IMR-90 (cell line): ENCODE data around the gene BTBD6. TPM values are rescaled to one million over a fixed set of nuclear protein-coding genes. Genes with fewer than 3 reads are reported as not detected.

Experiments used
- ATAC-seq: fragments of 200-7000 bp; cut with Tn5 transposase; 2 replicates; pipeline ENCODE4 v1.9.1; 2020; ENCODE audit warnings: low read depth, mild to moderate bottlenecking, moderate library complexity
- BruUV-seq: library from RNA; stranded (reverse); fragments of 400-500 nt; replicated peaks from 2 replicates; lab custom pipeline; 2021; lab: Mats Ljungman, UMichigan
- CTCF ChIA-PET: fragments of 300-600 bp; formaldehyde crosslinking; extraction: SDS; loops from one replicate; lab custom pipeline; 2021; ENCODE audit warnings: antibody characterized with exemption; lab: Yijun Ruan, JAX
- POLR2A ChIA-PET: fragments of 300-600 bp; sonication (Branson Sonifier 250); formaldehyde crosslinking; loops from one replicate; lab custom pipeline; 2022; ENCODE audit warnings: antibody characterized with exemption; ENCODE audit not compliant: unreplicated experiment; lab: Charles Lee
- DNase-seq: peaks from one replicate; pipeline ENCODE4 v3.0.0; 2013
- H2AFZ ChIP-seq: replicated peaks from 2 replicates; pipeline ENCODE3; 2013; ENCODE audit warnings: low read length, mild to moderate bottlenecking; ENCODE audit not compliant: poor library complexity
- H2AK5ac ChIP-seq: 2 replicates; pipeline ENCODE4 v1.6.1; 2013; ENCODE audit warnings: low read depth, low read length, inconsistent platforms
- H2AK9ac ChIP-seq: replicated peaks from 2 replicates; pipeline ENCODE3; 2013; ENCODE audit warnings: mild to moderate bottlenecking, low read depth, low read length, moderate library complexity; ENCODE audit not compliant: poor library complexity
- H2BK120ac ChIP-seq: 2 replicates; pipeline ENCODE4 v1.6.1; 2013; ENCODE audit warnings: low read depth, low read length, inconsistent platforms
- H2BK15ac ChIP-seq: 3 replicates; pipeline ENCODE4 v1.6.1; 2013; ENCODE audit warnings: low read depth, low read length, inconsistent platforms
- H2BK20ac ChIP-seq: 2 replicates; pipeline ENCODE4 v1.6.1; 2013; ENCODE audit warnings: low read depth, mild to moderate bottlenecking, inconsistent platforms, low read length, moderate library complexity
- H2BK5ac ChIP-seq: 2 replicates; pipeline ENCODE4 v1.6.1; 2013; ENCODE audit warnings: mild to moderate bottlenecking, low read depth, low read length, inconsistent platforms; ENCODE audit not compliant: poor library complexity, severe bottlenecking
- H3K14ac ChIP-seq: replicated peaks from 2 replicates; pipeline ENCODE4 v1.6.1; 2013; ENCODE audit warnings: low read depth, low read length, inconsistent platforms
- H3K18ac ChIP-seq: 2 replicates; pipeline ENCODE4 v1.6.1; 2013; ENCODE audit warnings: low read depth, low read length, control low read depth
- H3K23ac ChIP-seq: 2 replicates; pipeline ENCODE4 v1.6.1; 2013; ENCODE audit warnings: low read depth, low read length, inconsistent platforms
- H3K27ac ChIP-seq: 2 replicates; pipeline ENCODE4 v1.5.1; 2013; ENCODE audit warnings: mild to moderate bottlenecking, control low read depth, low read length; ENCODE audit not compliant: insufficient read depth
- H3K27me3 ChIP-seq: 2 replicates; pipeline ENCODE4 v1.6.1; 2013; ENCODE audit warnings: low read length; ENCODE audit not compliant: control insufficient read depth, insufficient read depth
- H3K36me3 ChIP-seq: 2 replicates; pipeline ENCODE4 v1.6.1; 2013; ENCODE audit warnings: low read length, mixed read lengths; ENCODE audit not compliant: control insufficient read depth, insufficient read depth
- H3K4ac ChIP-seq: 2 replicates; pipeline ENCODE4 v1.6.1; 2013; ENCODE audit warnings: low read depth, low read length, inconsistent platforms
- H3K4me1 ChIP-seq: 2 replicates; pipeline ENCODE4 v1.6.1; 2013; ENCODE audit warnings: low read length, mixed read lengths; ENCODE audit not compliant: control insufficient read depth, insufficient read depth
- H3K4me2 ChIP-seq: 2 replicates; pipeline ENCODE4 v1.6.1; 2013; ENCODE audit warnings: low read depth, mild to moderate bottlenecking, control low read depth, low read length, moderate library complexity
- H3K4me3 ChIP-seq: 2 replicates; pipeline ENCODE4 v1.5.1; 2013; ENCODE audit warnings: low read depth, mild to moderate bottlenecking, control low read depth, low read length, moderate library complexity; ENCODE audit not compliant: insufficient read depth
- H3K56ac ChIP-seq: 2 replicates; pipeline ENCODE4 v1.6.1; 2013; ENCODE audit warnings: low read length, inconsistent platforms; ENCODE audit not compliant: insufficient read depth; ENCODE audit errors: extremely low read depth
- H3K79me1 ChIP-seq, 2 experiments: 2 replicates each; pipeline ENCODE4 v1.6.1; 2013; ENCODE audit warnings: low read length in 2 of 2, inconsistent platforms in 1 of 2, low read depth in 1 of 2
- H3K9ac ChIP-seq: 2 replicates; pipeline ENCODE4 v1.6.1; 2013; ENCODE audit warnings: low read depth, low read length, control low read depth
- H3K9me1 ChIP-seq: 2 replicates; pipeline ENCODE4 v1.6.1; 2013; ENCODE audit warnings: low read length, inconsistent platforms; ENCODE audit not compliant: insufficient read depth
- H3K9me3 ChIP-seq: 2 replicates; pipeline ENCODE4 v1.6.1; 2013; ENCODE audit warnings: low read length; ENCODE audit not compliant: control insufficient read depth, insufficient read depth
- H4K20me1 ChIP-seq: 2 replicates; pipeline ENCODE4 v1.6.1; 2013; ENCODE audit warnings: low read length, inconsistent platforms; ENCODE audit not compliant: insufficient read depth
- H4K5ac ChIP-seq: 2 replicates; pipeline ENCODE4 v1.6.1; 2013; ENCODE audit warnings: mild to moderate bottlenecking, low read depth, low read length, control low read depth
- H4K8ac ChIP-seq, 2 experiments: 2 replicates each; pipeline ENCODE4 v1.6.1; 2013; ENCODE audit warnings: low read depth in 2 of 2, low read length in 2 of 2, control low read depth in 1 of 2, inconsistent platforms in 1 of 2
- H4K91ac ChIP-seq: 2 replicates; pipeline ENCODE4 v1.6.1; 2013; ENCODE audit warnings: low read depth, low read length, inconsistent platforms; ENCODE audit not compliant: insufficient read depth
- BHLHE40 ChIP-seq: fragments of 150-350 bp; IDR thresholded peaks from 2 replicates; pipeline ENCODE4 v1.6.1; 2016; ENCODE audit warnings: mild to moderate bottlenecking, low read depth, low read length
- CEBPB ChIP-seq: IDR thresholded peaks from 2 replicates; pipeline ENCODE4 v1.6.1; 2012; ENCODE audit warnings: low read depth, low read length, improper control_type of control experiment
- CHD1 ChIP-seq: IDR thresholded peaks from 2 replicates; pipeline ENCODE4 v1.6.1; 2012; ENCODE audit warnings: low read depth, low read length, improper control_type of control experiment
- CTCF ChIP-seq: conservative IDR thresholded peaks from 2 replicates; pipeline ENCODE4 v1.5.1; 2012; ENCODE audit warnings: mild to moderate bottlenecking, low read depth, low read length, improper control_type of control experiment
- ELK1 ChIP-seq: fragments of 150-350 bp; IDR thresholded peaks from 2 replicates; pipeline ENCODE4 v1.6.1; 2016; ENCODE audit warnings: low read depth, mild to moderate bottlenecking, low read length, moderate library complexity, borderline replicate concordance
- FOS ChIP-seq: fragments of 150-350 bp; IDR thresholded peaks from 2 replicates; pipeline ENCODE4 v1.6.1; 2016; ENCODE audit warnings: low read depth, low read length
- MAFK ChIP-seq: IDR thresholded peaks from 2 replicates; pipeline ENCODE4 v1.6.1; 2012; ENCODE audit warnings: low read depth, low read length, improper control_type of control experiment
- MAZ ChIP-seq: IDR thresholded peaks from 2 replicates; pipeline ENCODE4 v1.6.1; 2012; ENCODE audit warnings: low read depth, mild to moderate bottlenecking, low read length, improper control_type of control experiment, moderate library complexity, borderline replicate concordance
- MXI1 ChIP-seq: IDR thresholded peaks from 2 replicates; pipeline ENCODE4 v1.6.1; 2012; ENCODE audit warnings: low read depth, mild to moderate bottlenecking, low read length, moderate library complexity, borderline replicate concordance
- NFE2L2 ChIP-seq: fragments of 150-350 bp; IDR thresholded peaks from 2 replicates; pipeline ENCODE4 v1.6.1; 2016; ENCODE audit warnings: low read depth, mild to moderate bottlenecking, low read length
- POLR2A ChIP-seq: IDR thresholded peaks from 2 replicates; pipeline ENCODE4 v1.6.1; 2012; ENCODE audit warnings: mild to moderate bottlenecking, low read depth, low read length
- RAD21 ChIP-seq: IDR thresholded peaks from 2 replicates; pipeline ENCODE4 v1.6.1; 2012; ENCODE audit warnings: low read length, improper control_type of control experiment
- RCOR1 ChIP-seq: IDR thresholded peaks from 2 replicates; pipeline ENCODE4 v1.6.1; 2012; ENCODE audit warnings: mild to moderate bottlenecking, low read length, improper control_type of control experiment; ENCODE audit not compliant: insufficient replicate concordance
- RFX5 ChIP-seq: IDR thresholded peaks from 2 replicates; pipeline ENCODE4 v1.8.0; 2012; ENCODE audit warnings: low read depth, mild to moderate bottlenecking, low read length, moderate library complexity
- SMC3 ChIP-seq: fragments of 150-350 bp; IDR thresholded peaks from 2 replicates; pipeline ENCODE4 v1.6.1; 2016; ENCODE audit warnings: low read depth, mild to moderate bottlenecking, antibody characterized with exemption, low read length, moderate library complexity
- USF2 ChIP-seq: fragments of 150-350 bp; IDR thresholded peaks from 2 replicates; pipeline ENCODE4 v1.6.1; 2017; ENCODE audit warnings: mild to moderate bottlenecking, antibody characterized with exemption, low read length, low read depth
- WGBS, 2 experiments: methylation state at CpG; one replicate each; pipeline versions ENCODE4 v1.1.5 to v1.1.7; 2013; ENCODE audit warnings: missing lambda C conversion rate in 2 of 2; ENCODE audit not compliant: insufficient read length in 1 of 2; ENCODE audit errors: extremely low coverage in 2 of 2; 5-methylcytosine and 5-hydroxymethylcytosine counted together
- dilution Hi-C: fragments of 300-500 bp; cut with HindIII; formaldehyde crosslinking; loops from one replicate; pipeline ENCODE4 v1.14.3; 2018; ENCODE audit warnings: low sequenced_read_pairs; ENCODE audit not compliant: unreplicated experiment
- in situ Hi-C: fragments of 300-500 bp; cut with MboI; formaldehyde crosslinking; loops from 3 replicates; pipeline ENCODE4 v1.14.3; 2019; ENCODE audit warnings: low sequenced_read_pairs, inconsistent platforms, mixed read lengths
- intact Hi-C: fragments of 100-400 bp; cut with micrococcal nuclease; formaldehyde crosslinking; loops from 2 replicates; pipeline ENCODE4 v1.10.0; 2022
- polyA plus RNA-seq, 3 experiments: library from polyadenylated mRNA; depleted of rRNA; stranded (reverse); fragments of >200 nt; gene quantifications; 2 replicates each; pipeline ENCODE4 v1.2.3, GENCODE V29; 2012; ENCODE audit warnings: low replicate concordance in 1 of 3
- total RNA-seq: library from RNA; depleted of rRNA; stranded (reverse); fragments of >200 nt; gene quantifications from 2 replicates; pipeline ENCODE4 v1.2.3, GENCODE V29; 2012

The BTBD6 gene
- total and polyA plus RNA-seq, 2 of the 4 experiments (the other 2 are of a cell fraction) = 33.9 to 43.9 TPM

GRCh38 chr14:105273062-105273461 lies 24.7 kb downstream of the BTBD6 start:
- Histone ChIP-seq H2BK120ac (no peak overlapping the region), H3K4me2 (no peak overlapping the region), H2AK5ac (no peak overlapping the region), H2BK15ac (no peak overlapping the region), H3K27ac (no peak overlapping the region), H3K36me3 (peaks cover 4% of the 10 kb centered on the region), H3K4ac (no peak overlapping the region), H3K9me1 (no peaks in the 10 kb centered on the region; the same call in 1 of the 2 replicates), H2AFZ (no peak overlapping the region), H3K27me3 (no peaks in the 10 kb centered on the region), H3K56ac (no peak overlapping the region), H3K4me3 (no peak overlapping the region), H3K9ac (no peak overlapping the region), H2BK5ac (no peak overlapping the region), H2AK9ac (no peak overlapping the region), H3K18ac (no peak overlapping the region), H4K91ac (no peak overlapping the region), H3K9me3 (no peaks in the 10 kb centered on the region), H3K23ac (no peak overlapping the region), H3K4me1 (peaks cover 6% of the 10 kb centered on the region), H4K5ac (no peak overlapping the region), H4K8ac (no peak overlapping the region), H4K20me1 (peaks cover 18% of the 10 kb centered on the region), H2BK20ac (no peak overlapping the region), H3K14ac (no peak overlapping the region), H3K79me1 (peaks cover 7 to 29% of the 10 kb centered on the region in 2 experiments)
- no CpG with 5 or more reads among the region's 12 CpGs for WGBS, 2 experiments
- ATAC-seq = no peak
- ChIA-PET POLR2A (no interaction called here), CTCF (interaction anchor here (0.6 kb wide), 1 partner anchor 8 kb away, joined by 4 read pairs; no protein-coding TSS in a partner anchor)
- TF ChIP-seq FOS = no peak
- no peak for TF ChIP-seq ELK1
- TF ChIP-seq CTCF = no peak
- no peak for TF ChIP-seq MAZ
- TF ChIP-seq RFX5 = no peak
- TF ChIP-seq CEBPB = no peak
- no peak for TF ChIP-seq NFE2L2
- no peak for TF ChIP-seq RAD21
- TF ChIP-seq BHLHE40 = no peak
- no peak for TF ChIP-seq POLR2A
- no peak for TF ChIP-seq SMC3
- TF ChIP-seq USF2 = no peak
- TF ChIP-seq MAFK = no peak
- no peak for TF ChIP-seq MXI1
- TF ChIP-seq RCOR1 = no peak
- no peak for TF ChIP-seq CHD1
- in situ Hi-C loops (no loop called here), intact Hi-C loops (no loop called here), dilution Hi-C loops (no loop called here)
- BruUV-seq = no TSS peak
- no peak for DNase-seq
